ENCODE measurements around the gene SEMA6B. TPM values are rescaled to one million over a fixed set of nuclear protein-coding genes. Genes with fewer than 3 reads are reported as not detected.

Gene SEMA6B
- total and polyA plus RNA-seq, 2 of the 4 experiments (the other 2 are of a cell fraction), result 0.18 to 0.72 TPM

- no peak for TF ChIP-seq NFE2L2 (IDR thresholded peaks at IDR 0.05; ENCODE audit: low read depth, low read length)
- TF ChIP-seq POLR2A (IDR thresholded peaks at IDR 0.05; ENCODE audit: low read depth, low read length), result no peak
- TF ChIP-seq MAFK (IDR thresholded peaks at IDR 0.05; ENCODE audit: low read depth, low read length), result no peak
Observed at GRCh38 chr19:4554717-4555116, 4.8 kb downstream of the SEMA6B start (continued).

- Histone ChIP-seq H2BK15ac (ENCODE audit: low read depth, low read length) (no peak overlapping the region), H3K4me1 (ENCODE audit: control insufficient read depth, insufficient read depth, low read length) (no peaks in the 10 kb centered on the region), H3K36me3 (ENCODE audit: control insufficient read depth, insufficient read depth, low read length) (no peaks in the 10 kb centered on the region), H2AK9ac (replicated peaks; ENCODE audit: low read depth, low read length, poor library complexity) (no peak overlapping the region), H3K56ac (ENCODE audit: extremely low read depth, insufficient read depth, low read length) (no peak overlapping the region), H3K14ac (replicated peaks; ENCODE audit: low read depth, low read length) (no peak overlapping the region), H3K79me1 (ENCODE audit: low read depth in 1 of 2, low read length in 2 of 2) (no peaks in the 10 kb centered on the region), H3K18ac (ENCODE audit: low read depth, low read length) (no peak overlapping the region), H3K23ac (ENCODE audit: low read depth, low read length) (no peak overlapping the region), H3K9me1 (ENCODE audit: insufficient read depth, low read length) (no peaks in the 10 kb centered on the region), H2AFZ (replicated peaks; ENCODE audit: low read length, poor library complexity) (no peak overlapping the region), H3K27me3 (ENCODE audit: control insufficient read depth, insufficient read depth, low read length) (no peaks in the 10 kb centered on the region; the same call in 1 of the 2 replicates), H2BK120ac (ENCODE audit: low read depth, low read length) (no peak overlapping the region), H2AK5ac (ENCODE audit: low read depth, low read length) (no peak overlapping the region), H3K9ac (ENCODE audit: low read depth, low read length) (no peak overlapping the region), H2BK20ac (ENCODE audit: low read depth, low read length) (no peak overlapping the region), H3K27ac (ENCODE audit: insufficient read depth, low read length) (no peak overlapping the region), H4K8ac (ENCODE audit: low read depth in 2 of 2, low read length in 2 of 2) (no peak overlapping the region), H3K4ac (ENCODE audit: low read depth, low read length) (no peak overlapping the region), H3K4me3 (ENCODE audit: insufficient read depth, low read depth, low read length) (no peak overlapping the region), H4K91ac (ENCODE audit: insufficient read depth, low read depth, low read length) (no peak overlapping the region), H3K4me2 (ENCODE audit: low read depth, low read length) (no peak overlapping the region), H4K20me1 (ENCODE audit: insufficient read depth, low read length) (no peaks in the 10 kb centered on the region), H3K9me3 (ENCODE audit: control insufficient read depth, insufficient read depth, low read length) (no peaks in the 10 kb centered on the region), H4K5ac (ENCODE audit: low read depth, low read length) (no peak overlapping the region), H2BK5ac (ENCODE audit: low read depth, low read length, poor library complexity, severe bottlenecking) (no peak overlapping the region)
- no peak for ATAC-seq (ENCODE audit: low read depth)
- TF ChIP-seq MAZ (IDR thresholded peaks at IDR 0.05; ENCODE audit: borderline replicate concordance, low read depth, low read length) (no peak), FOS (IDR thresholded peaks at IDR 0.05; ENCODE audit: low read depth, low read length) (no peak), CEBPB (IDR thresholded peaks at IDR 0.05; ENCODE audit: low read depth, low read length) (no peak), SMC3 (IDR thresholded peaks at IDR 0.05; ENCODE audit: low read depth, low read length) (no peak), CTCF (conservative IDR thresholded peaks at IDR 0.05; ENCODE audit: low read depth, low read length) (no peak), POLR2A (IDR thresholded peaks at IDR 0.05; ENCODE audit: low read depth, low read length) (no peak), MAFK (IDR thresholded peaks at IDR 0.05; ENCODE audit: low read depth, low read length) (no peak), RFX5 (IDR thresholded peaks at IDR 0.05; ENCODE audit: low read depth, low read length) (no peak), RCOR1 (IDR thresholded peaks at IDR 0.05; ENCODE audit: insufficient replicate concordance, low read length) (no peak), MXI1 (IDR thresholded peaks at IDR 0.05; ENCODE audit: borderline replicate concordance, low read depth, low read length) (no peak), BHLHE40 (IDR thresholded peaks at IDR 0.05; ENCODE audit: low read depth, low read length) (no peak), NFE2L2 (IDR thresholded peaks at IDR 0.05; ENCODE audit: low read depth, low read length) (no peak), USF2 (IDR thresholded peaks at IDR 0.05; ENCODE audit: low read depth, low read length) (no peak), ELK1 (IDR thresholded peaks at IDR 0.05; ENCODE audit: borderline replicate concordance, low read depth, low read length) (no peak)
- dilution Hi-C loops (cut with HindIII; ENCODE audit: low sequenced_read_pairs, unreplicated experiment) (no loop called here), intact Hi-C loops (cut with micrococcal nuclease) (no loop called here), in situ Hi-C loops (cut with MboI; ENCODE audit: low sequenced_read_pairs) (no loop called here)
- ChIA-PET POLR2A (ENCODE audit: unreplicated experiment) (no interaction called here), CTCF (no interaction called here)
- no peak for DNase-seq
- WGBS, 2 experiments (ENCODE audit: extremely low coverage in 2 of 2, insufficient read length in 1 of 2), result 83% methylated on average over 3 of the region's 3 CpGs; no CpG with 5 or more reads in 1 of the 2 experiments
- BruUV-seq (replicated peaks), result no TSS peak
Observed at GRCh38 chr19:4553775-4554174, 5.7 kb downstream of the SEMA6B start.
